ENCODE data around the gene SEMA6C.

The SEMA6C gene

GRCh38 chr1:151157067-151157531 is 10.7 kb upstream of the SEMA6C start:
- no peak for DNase-seq
- no peaks in the 10 kb centered on the region for H3K27me3 ChIP-seq
- peaks cover 13 to 61% (median 50%) of the 10 kb centered on the region in 3 donors for H3K36me3 ChIP-seq
- H3K9me3 ChIP-seq, result no peaks in the 10 kb centered on the region
- intact Hi-C loops (cut with DNase I; ENCODE audit: low total_unique reads), result loop anchor here (5.0 to 10.0 kb wide), 2 partner anchors 55 to 132 kb away; no protein-coding TSS in a partner anchor
- H3K4me1 ChIP-seq, result peaks cover 0 to 9% (median 0%) of the 10 kb centered on the region in 4 donors
- no peak for TF ChIP-seq CTCF (IDR thresholded peaks at IDR 0.05)
- H3K27ac ChIP-seq, result no peak overlapping the region
- peak overlapping the region; percentile 5 to 6 for H3K4me3 ChIP-seq

GRCh38 chr1:151156515-151156819 is 10.0 kb upstream of the SEMA6C start, which contains the start of gene TNFAIP8L2:
Gene TNFAIP8L2 (plus strand): TSS chr1:151156649. CDS start chr1:151158698, 2,049 bp downstream.
- no peak for TF ChIP-seq CTCF (IDR thresholded peaks at IDR 0.05)
- H3K9me3 ChIP-seq, result no peaks in the 10 kb centered on the region
- H3K4me1 ChIP-seq, result peaks cover 0 to 9% (median 0%) of the 10 kb centered on the region in 4 donors
- intact Hi-C loops (cut with DNase I; ENCODE audit: low total_unique reads), result loop anchor here (5.0 to 10.0 kb wide), 2 partner anchors 54 to 132 kb away; no protein-coding TSS in a partner anchor
- H3K4me3 ChIP-seq, result peak within 1 kb of the TSS; percentile 5 to 6
- peak within 1 kb of the TSS in 1 of 2 donors; percentile 4 for H3K27ac ChIP-seq
- no peaks in the 10 kb centered on the region for H3K27me3 ChIP-seq
- DNase-seq, result peak in 1 of 2 donors; percentile 57
- peaks cover 13 to 55% (median 46%) of the 10 kb centered on the region in 3 donors for H3K36me3 ChIP-seq

DNA sequence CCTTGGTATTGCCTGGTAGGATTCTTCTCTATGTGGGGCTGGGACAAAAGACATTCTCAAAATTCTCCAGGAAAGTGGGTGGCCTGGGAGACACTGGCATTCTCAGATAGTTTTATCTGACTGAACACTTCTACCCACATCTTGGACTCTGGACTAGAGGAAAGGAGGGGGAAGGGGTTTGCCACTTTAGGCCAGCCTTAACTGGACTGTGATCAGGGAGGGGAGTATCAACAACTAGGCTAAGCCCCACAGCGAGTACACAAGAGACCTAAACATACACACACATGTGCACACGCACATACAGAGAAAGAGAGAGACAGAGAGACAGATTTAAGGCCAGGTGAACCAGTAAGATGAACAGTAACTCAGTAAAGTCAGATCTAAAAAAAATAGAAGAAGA is 1.2 kb upstream of the SEMA6C start:
- Histone ChIP-seq H3K36me3 (peaks cover 0 to under 1% (median 0%) of the 10 kb centered on the region in 3 donors), H3K27ac (peak overlapping the region; percentile 80 to 81)

GRCh38 chr1:151147132-151147503 is 687 bp upstream of the SEMA6C start:
- no peak for DNase-seq
- intact Hi-C loops (cut with DNase I; ENCODE audit: low total_unique reads), result no loop called here
- Histone ChIP-seq H3K36me3 (peaks cover 0 to 6% (median 0%) of the 10 kb centered on the region in 3 donors), H3K27me3 (no peaks in the 10 kb centered on the region), H3K9me3 (no peaks in the 10 kb centered on the region), H3K4me1 (peaks cover 0 to 40% (median 25%) of the 10 kb centered on the region in 4 donors), H3K4me3 (peak overlapping the region; percentile 82 to 96), H3K27ac (peak overlapping the region; percentile 80 to 81)
- TF ChIP-seq CTCF (IDR thresholded peaks at IDR 0.05), result no peak

More for the DNA sequence above, 1.2 kb upstream of the SEMA6C start:
- DNase-seq, result no peak
- no peak for TF ChIP-seq CTCF (IDR thresholded peaks at IDR 0.05)
- intact Hi-C loops (cut with DNase I; ENCODE audit: low total_unique reads), result no loop called here
- H3K4me1 ChIP-seq, result peaks cover 0 to 36% (median 25%) of the 10 kb centered on the region in 4 donors
- H3K4me3 ChIP-seq, result no peak overlapping the region
- H3K27me3 ChIP-seq, result no peaks in the 10 kb centered on the region
- no peaks in the 10 kb centered on the region for H3K9me3 ChIP-seq

- no peak for TF ChIP-seq CTCF (IDR thresholded peaks at IDR 0.05)
- Histone ChIP-seq H3K27ac (peak overlapping the region; percentile 80 to 81), H3K4me3 (peak overlapping the region; percentile 82 to 96), H3K9me3 (no peaks in the 10 kb centered on the region), H3K27me3 (no peaks in the 10 kb centered on the region), H3K4me1 (peaks cover 0 to 40% (median 25%) of the 10 kb centered on the region in 4 donors), H3K36me3 (peaks cover 0 to 9% (median 0%) of the 10 kb centered on the region in 3 donors)
- DNase-seq, result no peak
- intact Hi-C loops (cut with DNase I; ENCODE audit: low total_unique reads), result no loop called here
These were observed 389 bp downstream of the SEMA6C start for GRCh38 chr1:151146072-151146411.
